ENCODE data around the gene NDUFA8.

The NDUFA8 gene

DNA sequence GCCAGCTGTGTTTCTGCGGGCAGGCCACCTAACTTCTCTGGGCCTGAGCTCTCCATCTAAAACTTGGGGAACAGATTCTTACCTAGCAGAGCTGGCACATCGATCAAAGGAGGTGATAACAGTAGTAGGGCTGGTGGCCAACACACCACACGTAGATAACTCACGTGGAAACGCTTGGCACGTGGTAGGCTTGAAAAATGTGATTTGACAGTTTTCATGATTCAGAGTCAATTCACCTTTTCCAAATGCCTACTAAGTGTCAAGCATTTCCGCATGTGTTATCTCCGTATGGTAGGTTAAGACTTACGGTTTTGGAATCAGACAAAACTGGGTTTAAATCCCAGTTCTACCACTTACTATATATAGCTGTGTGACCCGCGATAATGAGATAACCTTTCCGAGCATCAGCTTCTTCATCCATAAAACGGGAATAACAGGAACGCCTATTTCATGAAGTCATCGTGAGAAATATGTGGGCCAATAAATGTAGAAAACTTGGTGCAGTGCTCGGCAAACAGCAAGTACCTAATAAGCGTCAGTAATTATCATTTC, 25.5 kb downstream of the NDUFA8 start:
- DNase-seq: no peak

DNA sequence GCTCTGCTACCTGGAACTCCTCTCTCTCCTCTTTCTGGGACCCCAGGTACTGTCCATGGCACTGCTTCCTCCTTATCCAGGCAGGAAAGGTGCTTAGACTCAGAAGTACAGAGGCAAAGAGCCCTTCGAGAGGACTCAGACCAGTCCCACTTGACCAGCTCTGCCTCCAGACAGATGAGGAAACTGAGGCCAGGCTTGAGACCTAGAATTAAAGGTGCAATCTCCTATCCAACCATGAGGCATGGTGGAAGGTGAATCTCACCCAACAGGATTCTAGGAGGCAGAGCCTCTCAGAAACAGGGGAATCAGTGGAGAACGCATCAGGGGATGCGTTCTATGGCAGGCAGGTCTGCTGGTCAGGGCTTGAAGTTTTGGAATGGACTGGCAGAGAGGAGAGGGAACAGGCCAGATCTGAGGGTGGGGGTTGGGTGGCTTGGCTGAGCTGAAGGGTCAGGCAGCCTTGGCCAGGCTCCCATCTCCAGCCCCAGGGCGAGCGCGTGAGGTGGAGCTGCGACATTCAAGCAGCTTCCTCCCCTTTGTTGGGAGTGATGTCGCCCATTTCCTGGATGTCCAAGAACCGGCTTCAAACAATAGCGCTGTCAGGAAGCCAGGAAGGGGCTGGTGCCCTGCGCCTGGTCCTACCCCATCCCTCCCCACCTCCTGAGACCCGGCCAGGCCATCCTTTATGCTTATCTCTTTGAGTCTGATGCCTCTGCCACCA, 26.2 kb downstream of the NDUFA8 start:
- no peak for DNase-seq

DNA sequence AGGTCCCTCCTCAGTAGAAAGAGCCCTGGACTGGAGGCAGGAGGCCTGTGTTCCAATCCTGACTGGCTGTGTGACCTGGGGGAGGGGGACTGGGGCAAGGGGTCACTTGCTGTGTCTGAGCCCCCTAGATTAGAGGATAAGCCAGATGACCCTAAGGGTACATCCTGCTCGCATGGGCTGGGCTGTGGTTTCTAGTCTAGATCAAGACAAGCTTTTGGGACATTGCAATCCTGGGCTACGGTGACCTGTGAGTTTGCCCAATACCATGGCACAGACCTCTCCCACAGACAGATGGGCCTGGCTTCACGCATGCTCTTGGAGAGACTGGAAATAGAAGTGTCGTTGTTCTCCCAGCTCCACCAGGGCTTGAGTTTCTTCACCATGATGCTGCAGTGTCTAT, 27.0 kb downstream of the NDUFA8 start:
- DNase-seq: no peak

DNA sequence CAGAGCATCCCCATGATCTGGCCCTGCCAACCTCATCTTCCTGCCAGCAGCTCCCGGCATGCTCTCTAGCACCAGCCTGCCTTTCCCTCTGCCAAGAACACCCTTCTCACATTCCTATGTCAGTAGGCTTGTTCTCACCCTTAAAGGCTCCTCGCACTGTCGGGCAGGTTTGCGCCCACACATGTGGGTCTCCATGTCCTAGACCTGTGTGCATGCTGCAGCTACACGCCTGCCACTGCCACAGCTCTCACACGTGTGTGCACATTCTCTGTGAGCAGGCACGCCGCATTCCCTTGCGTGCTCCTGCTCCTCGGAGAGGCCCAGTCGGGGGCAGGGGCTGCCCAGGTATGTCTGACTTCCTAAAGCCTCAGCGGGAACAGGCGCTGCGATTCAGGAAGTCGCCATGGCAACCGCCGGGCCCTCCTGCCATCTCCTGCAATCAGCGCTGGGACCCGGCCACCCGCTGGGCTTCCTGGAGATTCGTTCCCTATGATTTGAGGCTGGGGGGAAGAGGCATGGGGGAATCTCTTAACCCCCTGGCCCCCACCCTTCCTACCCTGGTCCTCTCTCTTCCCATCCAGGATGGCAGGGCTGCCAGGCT, 28.1 kb downstream of the NDUFA8 start:
- peak; percentile 54 for DNase-seq

DNA sequence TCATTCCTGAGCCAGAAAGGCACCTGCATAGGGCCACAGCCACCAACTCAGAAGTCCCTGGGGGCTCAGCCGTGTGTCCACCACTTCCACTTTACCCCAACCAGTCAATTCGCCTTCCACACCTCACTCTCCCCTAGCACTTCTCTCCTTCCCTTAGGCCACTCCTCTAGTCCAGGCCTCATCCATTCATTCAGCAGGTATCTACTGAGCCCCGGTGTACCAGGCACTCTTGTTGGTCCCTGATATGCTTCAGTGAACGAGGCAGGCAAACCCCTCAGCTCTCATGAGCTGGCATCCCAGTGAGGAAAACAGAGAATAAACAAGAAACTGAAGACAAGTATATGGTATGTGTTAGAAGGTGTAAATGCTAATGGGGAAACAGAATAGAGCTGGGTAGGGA, 28.7 kb downstream of the NDUFA8 start:
- no peak for DNase-seq

- no peak for DNase-seq
These were observed 29.6 kb downstream of the NDUFA8 start for GRCh38 chr9:122129969-122130368.

DNA sequence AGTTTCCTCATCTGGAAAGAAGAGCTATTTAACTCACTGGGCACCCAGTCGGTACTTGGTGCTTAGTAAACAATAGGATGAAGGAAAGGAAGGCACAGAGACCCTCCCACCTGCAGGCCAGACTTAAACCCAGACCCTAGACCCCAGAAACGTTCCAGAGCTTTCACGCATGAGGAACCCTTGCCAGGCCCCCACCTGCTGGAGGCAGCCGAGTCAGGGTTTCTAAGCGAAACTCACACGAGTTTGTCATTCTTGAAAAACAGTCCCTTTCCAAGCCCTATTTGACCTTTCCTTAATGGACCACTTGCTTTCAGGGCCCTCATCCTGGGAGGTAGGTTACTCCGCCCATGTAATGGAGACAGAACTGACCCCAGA, 30.6 kb downstream of the NDUFA8 start:
- DNase-seq: no peak

DNA sequence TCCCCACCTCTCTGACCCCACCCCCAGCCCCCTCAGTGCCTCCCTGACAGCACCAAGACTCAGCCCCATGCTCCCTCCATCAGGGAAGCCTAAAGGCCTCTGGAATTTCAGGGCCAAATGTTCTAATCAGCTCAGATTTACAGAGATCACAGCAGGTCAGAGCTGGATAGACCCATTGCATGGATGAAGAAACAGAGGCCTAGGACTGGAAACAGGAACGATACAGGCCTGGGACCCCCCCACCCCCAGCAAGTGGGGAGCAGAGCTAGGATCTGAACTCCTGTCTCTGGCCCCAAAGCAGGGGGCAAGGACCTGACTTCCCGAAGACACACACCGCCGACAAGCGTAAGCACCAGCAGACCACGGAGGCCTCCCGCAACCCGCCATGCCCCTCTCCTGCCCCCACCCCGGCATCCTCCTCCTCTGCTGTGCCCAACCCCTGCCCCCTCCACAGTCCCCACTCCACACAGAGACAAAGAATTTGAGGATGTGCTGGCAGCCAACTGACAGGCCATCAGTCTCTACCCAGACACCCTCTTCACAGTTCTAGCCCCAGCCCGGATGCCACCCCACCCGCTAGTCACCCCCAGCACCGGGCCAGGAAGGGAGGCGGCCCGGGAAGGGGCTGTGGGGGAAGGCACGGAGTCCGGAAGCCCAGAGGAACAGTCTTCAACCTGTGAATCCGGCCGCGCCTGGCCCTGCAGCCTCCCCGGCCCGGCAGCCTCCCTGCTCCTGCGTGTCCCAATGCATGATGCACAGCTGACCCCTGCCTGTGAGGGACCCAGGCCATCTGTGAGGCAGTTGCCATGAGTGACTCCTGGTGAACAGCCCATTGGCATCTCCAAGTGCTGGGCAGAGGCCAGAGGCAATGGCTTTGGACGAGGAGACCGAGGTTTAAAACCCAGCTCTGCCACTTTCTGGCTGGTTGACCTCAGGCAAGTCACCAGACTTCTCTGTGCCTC, 31.3 kb downstream of the NDUFA8 start:
- DNase-seq: no peak

DNA sequence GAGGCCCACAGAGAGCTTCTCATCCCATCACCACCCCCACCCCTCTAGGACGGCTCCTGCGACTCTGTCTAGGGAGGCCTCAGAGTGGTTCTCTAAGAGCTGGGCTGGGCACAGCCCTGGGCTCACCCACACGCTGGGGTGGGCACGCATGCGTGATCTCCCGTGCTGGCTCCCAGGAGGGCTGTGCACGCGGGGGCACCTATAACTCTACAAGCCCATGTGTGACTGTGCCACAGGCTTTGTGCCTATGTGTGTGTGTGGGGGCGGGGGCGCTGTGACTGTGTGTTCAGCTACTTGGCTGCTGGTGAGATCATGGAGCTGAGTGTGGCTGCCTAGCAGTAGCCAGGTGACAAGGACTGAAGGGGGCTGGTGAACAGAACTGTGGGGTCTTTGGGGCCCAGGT, 32.2 kb downstream of the NDUFA8 start:
- DNase-seq: no peak

DNA sequence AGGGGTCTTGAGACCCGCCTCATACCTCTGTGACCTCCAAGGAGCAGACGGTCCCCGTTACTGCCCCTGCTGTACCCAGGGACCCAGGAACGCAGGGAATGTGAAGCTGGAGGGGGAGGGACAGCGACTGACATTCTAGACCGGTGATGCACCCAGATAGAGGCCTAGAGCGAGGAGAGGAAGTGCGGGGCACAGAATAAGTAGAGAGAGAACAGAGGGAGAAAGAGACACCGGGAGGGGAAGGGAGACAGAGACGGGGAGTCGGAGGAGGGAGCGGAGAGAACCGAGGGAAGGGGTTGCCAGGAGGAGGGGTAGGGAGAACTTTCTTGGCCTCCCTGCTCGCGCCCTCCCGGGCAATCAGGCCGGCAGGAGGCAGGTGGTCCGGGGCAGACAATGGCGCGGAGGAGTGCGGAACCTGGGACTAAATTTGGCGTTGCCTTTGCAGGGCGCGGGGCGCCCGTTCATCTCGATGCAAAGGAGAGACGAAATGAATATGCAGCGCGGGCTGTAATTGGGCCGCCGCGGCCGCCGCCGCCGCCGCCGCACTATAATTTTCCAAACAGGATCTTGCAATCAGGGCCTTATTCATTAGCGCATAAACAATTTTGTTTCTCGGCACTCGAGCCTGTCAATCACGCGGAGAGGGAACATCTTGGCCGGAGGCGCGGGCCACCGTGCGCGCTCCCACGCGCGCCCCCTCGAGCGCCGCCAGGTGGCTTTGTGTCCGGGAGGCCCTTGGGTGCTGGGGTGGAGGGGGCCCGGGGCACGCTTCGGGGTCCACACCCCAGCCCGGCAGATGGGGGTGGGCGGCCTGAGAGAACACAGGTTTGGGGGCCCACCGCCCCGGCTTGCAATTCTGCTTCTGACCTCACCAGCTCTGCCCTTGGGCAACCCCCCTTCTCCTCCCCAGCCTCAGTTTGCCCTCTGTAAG, 33.0 kb downstream of the NDUFA8 start:
- no peak for DNase-seq

GRCh38 chr9:122125509-122126330, 33.9 kb downstream of the NDUFA8 start:
- no peak for DNase-seq

DNA sequence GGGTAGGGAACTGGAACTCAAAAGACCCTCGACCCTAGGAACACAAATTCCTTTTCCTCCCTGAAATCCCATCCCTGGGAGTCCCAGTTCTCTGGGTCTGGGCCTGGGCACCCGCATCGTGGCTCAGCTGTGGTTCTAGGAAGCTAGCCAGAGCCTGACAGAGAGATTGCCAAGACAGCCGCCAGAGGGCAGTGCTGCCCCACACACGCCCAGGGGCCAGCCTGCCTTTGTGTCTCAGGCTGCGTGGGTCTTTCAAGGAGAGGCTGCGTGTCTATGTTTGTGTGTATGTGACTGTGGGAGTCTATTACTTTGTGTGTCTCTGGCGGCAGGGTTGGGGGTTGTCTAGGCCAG, 34.4 kb downstream of the NDUFA8 start:
- peak; percentile 71 for DNase-seq

- no peak for DNase-seq
These were observed 35.1 kb downstream of the NDUFA8 start for GRCh38 chr9:122124528-122124927.

DNA sequence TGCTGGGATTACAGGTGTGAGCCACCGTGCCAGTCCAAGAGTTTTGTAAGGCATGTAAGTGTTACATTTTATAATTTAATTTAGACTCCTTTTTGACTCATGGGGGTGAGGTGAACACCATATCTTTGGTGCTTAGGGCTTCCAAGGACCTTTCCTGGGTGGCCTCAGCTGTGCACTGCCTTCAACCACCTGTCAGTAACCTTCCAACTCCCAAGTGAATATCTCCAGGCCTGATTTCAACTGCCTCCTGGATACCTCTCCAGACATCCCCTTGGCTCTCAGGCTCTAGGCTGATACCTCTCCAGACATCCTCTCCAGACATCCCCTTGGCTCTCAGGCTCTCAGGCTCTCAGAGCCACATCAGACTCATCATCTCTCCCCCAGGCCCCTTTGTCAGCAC, 35.5 kb downstream of the NDUFA8 start:
- no peak for DNase-seq

DNA sequence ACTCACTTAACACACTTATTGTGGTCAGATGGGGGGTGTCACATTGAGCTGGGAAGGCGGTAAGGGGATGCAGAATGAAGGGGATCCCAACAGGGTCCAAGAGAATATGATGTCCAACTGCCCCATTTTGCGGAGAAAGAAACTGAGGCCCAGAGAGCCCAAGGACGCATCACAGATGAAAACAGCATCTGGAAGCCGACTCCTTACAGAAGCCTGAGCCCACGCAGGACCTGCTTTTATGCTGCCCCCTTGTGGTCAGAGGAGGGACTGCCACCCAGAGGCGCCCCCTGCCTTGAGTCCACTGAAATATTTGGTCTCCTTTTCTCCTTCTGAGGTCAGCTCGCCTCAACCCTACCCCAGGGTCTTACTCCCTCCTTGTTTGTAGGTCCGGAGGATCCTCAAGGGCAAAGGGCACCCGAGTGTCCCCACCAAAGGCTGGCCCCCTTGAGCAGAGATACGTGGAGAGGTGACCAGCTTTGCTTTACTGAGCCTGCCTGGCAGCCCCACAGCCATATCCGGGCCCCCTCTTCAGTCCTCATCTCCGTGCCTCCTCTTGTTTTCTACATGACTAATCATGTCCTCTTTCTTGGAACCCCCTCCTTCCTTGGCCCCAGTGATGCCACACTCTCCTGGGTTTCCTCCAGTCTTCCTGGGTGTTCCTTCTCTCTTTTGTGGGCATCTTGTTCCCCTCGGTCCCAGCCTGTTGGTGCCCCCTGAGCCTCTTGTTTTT, 36.5 kb downstream of the NDUFA8 start:
- peak; percentile 64 for DNase-seq

- DNase-seq: no peak
These were observed 37.1 kb downstream of the NDUFA8 start for GRCh38 chr9:122122468-122122867.

DNA sequence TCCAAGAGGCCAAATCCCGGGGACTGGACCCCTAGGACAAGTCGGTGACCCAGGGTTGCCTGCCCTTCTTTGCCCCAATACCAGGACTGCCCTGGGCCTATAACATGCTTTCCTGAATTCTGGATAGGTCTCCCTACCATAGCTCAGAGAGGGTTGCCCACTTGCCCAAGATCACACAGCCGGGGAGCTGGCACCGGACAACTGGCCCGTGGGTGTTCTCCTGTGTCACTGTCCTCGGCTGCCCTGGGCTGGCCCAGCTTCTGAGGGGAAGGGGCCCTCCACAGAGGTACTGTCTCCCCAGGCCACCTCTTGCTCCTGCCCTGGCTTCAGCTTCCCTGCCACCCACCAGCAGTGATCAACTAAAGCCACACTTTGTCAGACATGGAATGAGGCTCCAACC, 37.6 kb downstream of the NDUFA8 start:
- no peak for DNase-seq

GRCh38 chr9:122121391-122121790, 38.2 kb downstream of the NDUFA8 start:
- DNase-seq: no peak

GRCh38 chr9:122120316-122121071, 39.1 kb downstream of the NDUFA8 start:
- no peak for DNase-seq

DNA sequence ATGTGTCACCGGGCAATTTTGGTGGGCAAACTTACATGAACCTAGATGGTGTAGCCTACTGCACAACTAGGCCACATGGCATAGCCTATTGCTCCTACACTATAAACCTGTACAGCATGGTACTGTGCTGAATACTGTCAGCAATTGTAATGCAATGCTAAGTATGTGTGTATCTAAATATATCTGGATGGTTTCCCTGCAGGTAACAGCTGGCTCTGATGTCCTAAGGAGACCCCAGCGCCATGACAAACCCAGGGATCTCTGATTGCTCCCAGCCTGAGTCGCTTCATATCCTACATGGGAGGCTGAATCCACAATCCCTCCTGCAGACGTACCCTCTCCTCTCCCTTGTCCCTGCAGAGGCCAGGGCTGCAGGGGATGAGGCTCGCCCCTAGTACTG, 39.9 kb downstream of the NDUFA8 start:
- no peak for DNase-seq
